BJ (cell line): ENCODE data around the gene OR1E2. TPM values are rescaled to one million over a fixed set of nuclear protein-coding genes. Genes with fewer than 3 reads are reported as not detected.

Experiments
- CTCF ChIA-PET: fragments of 350-600 bp; formaldehyde crosslinking; extraction: SDS; loops from one replicate; lab custom pipeline; 2021; ENCODE audit warnings: antibody characterized with exemption, inconsistent platforms; lab: Yijun Ruan, JAX
- POLR2A ChIA-PET: fragments of 300-600 bp; sonication (Branson Sonifier 250); formaldehyde crosslinking; extraction: SDS; loops from one replicate; lab custom pipeline; 2021; ENCODE audit warnings: antibody characterized with exemption; lab: Charles Lee
- DNase-seq: peaks from one replicate; pipeline ENCODE4 v3.0.0-alpha.2; 2011; ENCODE audit warnings: low read depth
- H3K27me3 ChIP-seq: 2 replicates; pipeline ENCODE4 v1.6.0; 2011; ENCODE audit warnings: low read length; ENCODE audit not compliant: control insufficient read depth, insufficient read depth
- H3K36me3 ChIP-seq: 2 replicates; pipeline ENCODE4 v1.5.1; 2011; ENCODE audit warnings: low read length; ENCODE audit not compliant: control insufficient read depth, insufficient read depth
- H3K4me3 ChIP-seq: 2 replicates; pipeline ENCODE4 v1.5.1; 2011; ENCODE audit warnings: low read depth, mild to moderate bottlenecking, control low read depth, low read length
- CTCF ChIP-seq: IDR thresholded peaks from 2 replicates; pipeline ENCODE4 v1.5.1; 2011; ENCODE audit warnings: low read depth, mild to moderate bottlenecking, control low read depth, inconsistent platforms, low read length, moderate library complexity; ENCODE audit not compliant: insufficient read depth
- polyA minus RNA-seq: library from RNA; depleted of rRNA, polyadenylated mRNA; stranded (reverse); fragments of >200 nt; gene quantifications from 2 replicates; pipeline ENCODE4 v1.2.3, GENCODE V29; 2011; rRNA and poly(A)+ RNA removed
- polyA plus RNA-seq: library from polyadenylated mRNA; depleted of rRNA; stranded (reverse); fragments of >200 nt; gene quantifications from 2 replicates; pipeline ENCODE4 v1.2.3, GENCODE V29; 2011; rRNA removed

The OR1E2 gene
- polyA plus RNA-seq (not detected in 2 replicates), polyA minus RNA-seq (not detected in 2 replicates)

- TF ChIP-seq CTCF = no peak
- POLR2A ChIA-PET = no interaction called here
- CTCF ChIA-PET = no interaction called here
Measured at GRCh38 chr17:3433741-3434140, at the start of gene OR1E2. OR1E2 (minus strand) TSS chr17:3433841; CDS start chr17:3433841, 0 bp downstream.

GRCh38 chr17:3482852-3483251, 49.2 kb upstream of the OR1E2 start:
- H3K4me3 ChIP-seq = no peak overlapping the region
- ChIA-PET CTCF (interaction anchor here (1.4 kb wide), 1 partner anchor 10 kb away, joined by 3 read pairs; no protein-coding TSS in a partner anchor), POLR2A (no interaction called here)
- no peak for DNase-seq
- H3K36me3 ChIP-seq = no peaks in the 10 kb centered on the region
- no peak for TF ChIP-seq CTCF
- no peaks in the 10 kb centered on the region; the same call in 1 of the 2 replicates for H3K27me3 ChIP-seq

More at GRCh38 chr17:3433741-3434140, at the start of gene OR1E2:
- DNase-seq = no peak
- no peak within 1 kb of the TSS for H3K4me3 ChIP-seq
- no peaks in the 10 kb centered on the region for H3K27me3 ChIP-seq
- H3K36me3 ChIP-seq = no peaks in the 10 kb centered on the region

- DNase-seq = no peak
- no peaks in the 10 kb centered on the region; the same call in 1 of the 2 replicates for H3K27me3 ChIP-seq
- POLR2A ChIA-PET = no interaction called here
- H3K36me3 ChIP-seq = no peaks in the 10 kb centered on the region
- no peak for TF ChIP-seq CTCF
- CTCF ChIA-PET = no interaction called here
- no peak overlapping the region for H3K4me3 ChIP-seq
Measured at GRCh38 chr17:3479988-3480387, 46.3 kb upstream of the OR1E2 start.

- CTCF ChIA-PET = interaction anchor here (1.0 kb wide), 1 partner anchor 24 kb away, joined by 3 read pairs; no protein-coding TSS in a partner anchor
- Histone ChIP-seq H3K36me3 (no peaks in the 10 kb centered on the region), H3K27me3 (no peaks in the 10 kb centered on the region; the same call in 1 of the 2 replicates), H3K4me3 (no peak within 1 kb of the TSS)
- TF ChIP-seq CTCF = no peak
- no peak for DNase-seq
- POLR2A ChIA-PET = no interaction called here
Measured at GRCh38 chr17:3475812-3476610, 42.4 kb upstream of the OR1E2 start, which contains the start of gene ASPA. ASPA (plus strand) TSS chr17:3475997; CDS start chr17:3476160, 163 bp downstream.

- TF ChIP-seq CTCF = no peak
- DNase-seq = no peak
- CTCF ChIA-PET = interaction anchor here (1.0 kb wide), 1 partner anchor 25 kb away, joined by 3 read pairs; no protein-coding TSS in a partner anchor
- POLR2A ChIA-PET = no interaction called here
- H3K36me3 ChIP-seq = no peaks in the 10 kb centered on the region
- H3K4me3 ChIP-seq = no peak overlapping the region
- no peaks in the 10 kb centered on the region; the same call in 1 of the 2 replicates for H3K27me3 ChIP-seq
Measured at GRCh38 chr17:3475251-3475685, 41.6 kb upstream of the OR1E2 start.
